Measurements from ENCODE around the gene BAHD1. TPM values are rescaled to one million over a fixed set of nuclear protein-coding genes. Genes with fewer than 3 reads are reported as not detected.

The BAHD1 gene
- total and polyA plus RNA-seq, 11 donors, result 7.8 to 28.4 (median 16.1) TPM

DNA sequence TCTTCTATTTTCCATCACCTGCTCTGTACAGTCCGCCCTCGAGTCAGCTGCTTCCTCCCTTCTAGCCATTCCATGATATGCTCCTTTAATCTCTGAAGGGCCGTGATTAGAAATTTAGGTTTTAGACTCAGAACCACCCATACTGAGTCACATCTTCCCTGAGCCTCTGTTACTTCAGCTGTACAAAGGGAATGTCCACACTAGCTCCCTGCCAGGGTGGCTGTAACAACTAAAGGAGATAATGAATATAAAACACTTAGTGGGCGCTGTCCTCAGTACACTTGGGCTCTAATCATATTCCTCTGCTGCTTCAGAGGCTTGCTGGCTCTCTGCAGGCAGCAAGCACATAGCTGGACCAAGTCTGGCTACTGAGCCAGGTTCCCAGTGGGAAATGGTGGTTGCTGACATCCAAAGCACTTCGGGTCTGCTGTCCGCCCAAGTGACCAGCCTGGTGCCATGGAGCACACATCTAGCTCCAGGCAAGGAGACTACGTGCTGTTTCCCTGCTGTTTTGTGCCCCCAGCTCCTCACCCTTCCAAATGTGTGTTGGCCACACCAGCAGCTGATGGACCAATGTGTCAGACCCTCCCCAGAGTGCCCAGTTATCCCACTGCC is 29.1 kb downstream of the BAHD1 start:
- ATAC-seq, result peak in 1 of 4 donors; percentile 1
- Histone ChIP-seq H3K36me3 (peaks cover 0 to 26% (median 22%) of the 10 kb centered on the region in 9 donors), H3K4me1 (peaks cover 0 to 26% (median 14%) of the 10 kb centered on the region in 12 donors), H3K27ac (peak overlapping the region in 11 of 12 donors; percentile 76 to 94 (median 89)), H3K9me3 (no peaks in the 10 kb centered on the region), H3K4me3 (peak overlapping the region in 8 of 12 donors; percentile 80 to 95 (median 90)), H3K27me3 (no peaks in the 10 kb centered on the region)
- TF ChIP-seq, protein P1, sequence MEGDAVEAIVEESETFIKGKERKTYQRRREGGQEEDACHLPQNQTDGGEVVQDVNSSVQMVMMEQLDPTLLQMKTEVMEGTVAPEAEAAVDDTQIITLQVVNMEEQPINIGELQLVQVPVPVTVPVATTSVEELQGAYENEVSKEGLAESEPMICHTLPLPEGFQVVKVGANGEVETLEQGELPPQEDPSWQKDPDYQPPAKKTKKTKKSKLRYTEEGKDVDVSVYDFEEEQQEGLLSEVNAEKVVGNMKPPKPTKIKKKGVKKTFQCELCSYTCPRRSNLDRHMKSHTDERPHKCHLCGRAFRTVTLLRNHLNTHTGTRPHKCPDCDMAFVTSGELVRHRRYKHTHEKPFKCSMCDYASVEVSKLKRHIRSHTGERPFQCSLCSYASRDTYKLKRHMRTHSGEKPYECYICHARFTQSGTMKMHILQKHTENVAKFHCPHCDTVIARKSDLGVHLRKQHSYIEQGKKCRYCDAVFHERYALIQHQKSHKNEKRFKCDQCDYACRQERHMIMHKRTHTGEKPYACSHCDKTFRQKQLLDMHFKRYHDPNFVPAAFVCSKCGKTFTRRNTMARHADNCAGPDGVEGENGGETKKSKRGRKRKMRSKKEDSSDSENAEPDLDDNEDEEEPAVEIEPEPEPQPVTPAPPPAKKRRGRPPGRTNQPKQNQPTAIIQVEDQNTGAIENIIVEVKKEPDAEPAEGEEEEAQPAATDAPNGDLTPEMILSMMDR (IDR thresholded peaks at IDR 0.05), result no peak
- TF ChIP-seq POLR2A (IDR thresholded peaks at IDR 0.05), result no peak
- DNase-seq, result no peak
- intact Hi-C loops (cut with DNase I), result loop anchor here in 2 of 10 donors (1.0 to 10.0 kb wide), 2 partner anchors 29 to 635 kb away; no protein-coding TSS in a partner anchor
- WGBS, 4 donors, result 68 to 79% (median 74%) methylated on average over 6 to 7 of the region's 7 CpGs

DNA sequence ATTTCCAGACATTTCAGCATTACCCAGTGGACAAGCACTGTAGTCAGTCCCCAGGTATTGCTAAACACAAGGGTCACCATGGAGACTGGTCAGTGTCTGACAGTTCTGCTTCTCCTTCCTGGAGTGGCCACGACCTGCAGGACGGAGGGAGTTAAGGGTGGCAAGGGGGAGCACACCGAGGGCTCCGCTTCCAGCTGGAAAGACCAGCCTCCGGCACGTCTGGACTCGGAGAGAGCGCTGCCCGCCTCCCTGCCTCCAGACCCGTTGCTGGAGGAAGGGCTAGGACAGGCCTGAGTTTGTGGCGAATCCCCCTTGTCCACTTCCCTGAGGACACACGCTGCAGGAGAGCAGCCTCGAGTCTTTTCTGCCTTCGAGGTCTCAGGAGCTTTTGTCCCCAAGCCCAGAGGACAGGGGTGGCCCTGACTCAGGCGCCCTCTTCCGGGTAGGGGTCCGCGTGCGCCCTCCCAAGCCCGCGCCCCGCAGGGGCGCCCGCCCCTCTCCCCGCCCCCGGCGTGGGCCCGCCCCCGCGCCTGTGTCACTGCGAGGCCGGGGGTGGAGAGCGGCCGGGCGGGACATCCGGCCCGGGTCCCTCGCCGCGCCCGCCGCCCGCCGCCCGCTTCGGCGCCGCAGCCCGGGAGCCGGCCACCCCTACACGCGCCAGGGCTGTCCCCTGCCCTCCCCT is 29.8 kb downstream of the BAHD1 start, which contains the start of gene CHST14:
CHST14 (plus strand) TSS at position 562 of the 682 bp plus-strand sequence. CDS start 230 bp downstream, outside the sequence.
- Histone ChIP-seq H3K4me1 (peaks cover 0 to 26% (median 14%) of the 10 kb centered on the region in 12 donors), H3K27me3 (no peaks in the 10 kb centered on the region), H3K27ac (peak within 1 kb of the TSS; percentile 74 to 94 (median 89)), H3K36me3 (peaks cover 0 to 19% (median 15%) of the 10 kb centered on the region in 9 donors), H3K9me3 (no peaks in the 10 kb centered on the region), H3K4me3 (peak within 1 kb of the TSS; percentile 71 to 95 (median 90))
- WGBS, 4 donors, result 0 to 1% (median 1%) methylated on average over 1 to 52 of the region's 52 CpGs
- ATAC-seq, result peak; percentile 66 to 92 (median 86)
- intact Hi-C loops (cut with DNase I), result loop anchor here in 1 of 10 donors (1.0 kb wide), 2 partner anchors 29 to 37 kb away; no protein-coding TSS in a partner anchor
- peak in 1 of 2 donors; percentile 26 for TF ChIP-seq POLR2A (IDR thresholded peaks at IDR 0.05)
- TF ChIP-seq, protein P1 (IDR thresholded peaks at IDR 0.05), result no peak
- DNase-seq, result peak; percentile 57 to 82 (median 75)

DNA sequence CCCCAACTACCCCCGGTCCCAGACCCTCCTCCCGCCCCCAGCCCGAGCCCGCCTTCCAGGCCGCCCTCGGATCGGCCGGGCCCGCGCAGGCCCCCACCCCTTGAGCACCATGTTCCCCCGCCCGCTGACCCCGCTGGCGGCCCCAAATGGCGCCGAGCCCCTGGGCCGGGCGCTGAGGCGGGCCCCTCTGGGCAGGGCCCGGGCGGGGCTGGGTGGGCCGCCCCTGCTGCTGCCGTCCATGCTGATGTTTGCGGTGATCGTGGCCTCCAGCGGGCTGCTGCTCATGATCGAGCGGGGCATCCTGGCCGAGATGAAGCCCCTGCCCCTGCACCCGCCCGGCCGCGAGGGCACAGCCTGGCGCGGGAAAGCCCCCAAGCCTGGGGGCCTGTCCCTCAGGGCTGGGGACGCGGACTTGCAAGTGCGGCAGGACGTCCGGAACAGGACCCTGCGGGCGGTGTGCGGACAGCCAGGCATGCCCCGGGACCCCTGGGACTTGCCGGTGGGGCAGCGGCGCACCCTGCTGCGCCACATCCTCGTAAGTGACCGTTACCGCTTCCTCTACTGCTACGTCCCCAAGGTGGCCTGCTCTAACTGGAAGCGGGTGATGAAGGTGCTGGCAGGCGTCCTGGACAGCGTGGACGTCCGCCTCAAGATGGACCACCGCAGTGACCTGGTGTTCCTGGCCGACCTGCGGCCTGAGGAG is 30.5 kb downstream of the BAHD1 start:
- DNase-seq (peak in 3 of 5 donors; percentile 20 to 70 (median 48)), ATAC-seq (peak; percentile 19 to 61 (median 48))
- peaks cover 0 to 26% (median 14%) of the 10 kb centered on the region in 12 donors for H3K4me1 ChIP-seq
- H3K27me3 ChIP-seq, result no peaks in the 10 kb centered on the region
- intact Hi-C loops (cut with DNase I), result loop anchor here in 1 of 10 donors (1.0 kb wide), 1 partner anchor 36 kb away; no protein-coding TSS in a partner anchor
- H3K27ac ChIP-seq, result peak overlapping the region; percentile 74 to 94 (median 89)
- WGBS, 4 donors, result 1% methylated on average over 25 to 60 of the region's 60 CpGs
- peak overlapping the region; percentile 71 to 95 (median 90) for H3K4me3 ChIP-seq
- no peaks in the 10 kb centered on the region for H3K9me3 ChIP-seq
- TF ChIP-seq POLR2A (IDR thresholded peaks at IDR 0.05), result no peak
- TF ChIP-seq, protein P1 (IDR thresholded peaks at IDR 0.05), result no peak
- peaks cover 0 to 12% (median 10%) of the 10 kb centered on the region in 9 donors for H3K36me3 ChIP-seq
